Left cardiac atrium (tissue), 4 donors: ENCODE results near the gene IFNK. TPM values are rescaled to one million over a fixed set of nuclear protein-coding genes. Genes with fewer than 3 reads are reported as not detected.

Experiments used
- ATAC-seq, 2 donors: fragments of 200-7000 bp; cut with Tn5 transposase; one replicate each; pipeline ENCODE4 v1.9.1; 2020; ENCODE audit warnings: mild to moderate bottlenecking in 2 of 2, moderate library complexity in 2 of 2
- DNase-seq: peaks from one replicate; pipeline ENCODE4 v3.0.0-alpha.2; 2020
- intact Hi-C, 2 donors: fragments of 100-400 bp; cut with DNase I; formaldehyde crosslinking; loops; one replicate each; pipeline versions ENCODE4 v1.14.1 to v1.15.1; 2022 to 2023
- total RNA-seq, 2 donors: library from RNA; stranded (reverse); fragmentation: NEBNext Ultra II Directional; extraction: Animal tissue kit (Norgen Biotek cat#: 25700); gene quantifications; one replicate each; pipeline ENCODE4 v1.2.1, GENCODE V29; 2021
- donor health status: DM: no; HTN: yes; CAD: no.
- donor health status: DM: no; HTN: yes; CAD: no; lungs with severe emphysema.
- donor health status: DM: yes; HTN: yes; CAD: no.
- donor health status: Dilated cardiomyopathy.

IFNK gene
- total RNA-seq, 2 donors from 2014 or later: not detected

- no peak for ATAC-seq
Measured at GRCh38 chr9:27506981-27507380, 17.1 kb upstream of the IFNK start.

GRCh38 chr9:27510780-27511179 is 13.3 kb upstream of the IFNK start:
- no peak for ATAC-seq
- DNase-seq: no peak
- intact Hi-C loops: no loop called here

More at GRCh38 chr9:27506981-27507380, 17.1 kb upstream of the IFNK start:
- intact Hi-C loops: no loop called here
- no peak for DNase-seq

- ATAC-seq (no peak), DNase-seq (no peak)
- intact Hi-C loops: no loop called here
Measured at GRCh38 chr9:27511771-27512170, 12.3 kb upstream of the IFNK start.

GRCh38 chr9:27514551-27514950 is 9.5 kb upstream of the IFNK start:
- DNase-seq (peak; percentile 26), ATAC-seq (peak; percentile 55 to 86)
- intact Hi-C loops: no loop called here

GRCh38 chr9:27518006-27518405 is 6.1 kb upstream of the IFNK start:
- intact Hi-C loops: no loop called here
- ATAC-seq: no peak
- DNase-seq: no peak

GRCh38 chr9:27518809-27519208 is 5.3 kb upstream of the IFNK start:
- DNase-seq: no peak
- intact Hi-C loops: no loop called here
- no peak for ATAC-seq

- intact Hi-C loops: no loop called here
- DNase-seq: no peak
Measured at GRCh38 chr9:27519466-27520465, 4.3 kb upstream of the IFNK start.

GRCh38 chr9:27520986-27521385 is 3.1 kb upstream of the IFNK start:
- intact Hi-C loops: no loop called here
- ATAC-seq: no peak
- DNase-seq: no peak

More at GRCh38 chr9:27519466-27520465, 4.3 kb upstream of the IFNK start:
- ATAC-seq: no peak

- ATAC-seq: no peak
- intact Hi-C loops: no loop called here
- no peak for DNase-seq
Measured at GRCh38 chr9:27523141-27523540, 949 bp upstream of the IFNK start.

- DNase-seq (no peak), ATAC-seq (no peak)
- intact Hi-C loops: loop anchor here in 1 of 2 donors (5.0 kb wide), 1 partner anchor 190 kb away; no protein-coding TSS in a partner anchor
Measured at GRCh38 chr9:27527702-27528075, 3.6 kb downstream of the IFNK start.

- peak; percentile 83 for DNase-seq
- ATAC-seq: peak; percentile 75 to 91
- intact Hi-C loops: loop anchor here in 1 of 2 donors (5.0 kb wide), 1 partner anchor 191 kb away; no protein-coding TSS in a partner anchor
Measured at GRCh38 chr9:27528076-27528885, 4.2 kb downstream of the IFNK start.

- DNase-seq: peak; percentile 49
- ATAC-seq: peak; percentile 72 to 73
- intact Hi-C loops: loop anchor here (1.0 to 5.0 kb wide), 2 partner anchors 192 to 196 kb away; no protein-coding TSS in a partner anchor
Measured at GRCh38 chr9:27528886-27529315, 4.8 kb downstream of the IFNK start.

- DNase-seq (peak; percentile 88), ATAC-seq (peak; percentile 92 to 94)
- intact Hi-C loops: loop anchor here (1.0 to 5.0 kb wide), 2 partner anchors 192 to 196 kb away; no protein-coding TSS in a partner anchor
Measured at GRCh38 chr9:27529316-27530278, 5.5 kb downstream of the IFNK start, which contains the start of gene MOB3B. TSS of gene MOB3B (minus strand) at chr9:27529814. CDS start at chr9:27455550, 74,264 bp downstream.

GRCh38 chr9:27530915-27531755 is 7.0 kb downstream of the IFNK start:
- no peak for DNase-seq
- ATAC-seq: no peak
- intact Hi-C loops: no loop called here

GRCh38 chr9:27532046-27532445 is 8.0 kb downstream of the IFNK start:
- intact Hi-C loops: no loop called here
- no peak for ATAC-seq
- no peak for DNase-seq

- DNase-seq: no peak
- intact Hi-C loops: no loop called here
- no peak for ATAC-seq
Measured at GRCh38 chr9:27533311-27533710, 9.2 kb downstream of the IFNK start.

GRCh38 chr9:27534131-27534530 is 10.0 kb downstream of the IFNK start:
- no peak for ATAC-seq
- intact Hi-C loops: no loop called here
- no peak for DNase-seq
